VCaP (cell line): ENCODE measurements around the gene LRRC74A.

Source experiments
- H3K27ac ChIP-seq: fragments of 450-650 bp; 2 replicates; pipeline ENCODE4 v1.5.1; 2017
- CTCF ChIP-seq: fragments of 450-650 bp; conservative IDR thresholded peaks from 2 replicates; pipeline ENCODE4 v1.5.1; 2017; ENCODE audit warnings: mild to moderate bottlenecking, moderate library complexity

Gene LRRC74A

GRCh38 chr14:76792422-76792821 is 33.8 kb upstream of the LRRC74A start:
- no peak for TF ChIP-seq CTCF
- H3K27ac ChIP-seq, result no peak overlapping the region

GRCh38 chr14:76793324-76793723 is 32.9 kb upstream of the LRRC74A start:
- no peak for TF ChIP-seq CTCF
- no peak overlapping the region for H3K27ac ChIP-seq

GRCh38 chr14:76793956-76794355 is 32.3 kb upstream of the LRRC74A start:
- H3K27ac ChIP-seq, result no peak overlapping the region
- TF ChIP-seq CTCF, result no peak

GRCh38 chr14:76806446-76806845 is 19.8 kb upstream of the LRRC74A start:
- H3K27ac ChIP-seq, result no peak overlapping the region
- TF ChIP-seq CTCF, result no peak

- H3K27ac ChIP-seq, result no peak overlapping the region
- no peak for TF ChIP-seq CTCF
Measured at GRCh38 chr14:76808011-76808410, 18.2 kb upstream of the LRRC74A start.

GRCh38 chr14:76808990-76809389 is 17.2 kb upstream of the LRRC74A start:
- no peak overlapping the region for H3K27ac ChIP-seq
- no peak for TF ChIP-seq CTCF

- peak overlapping the region; percentile 94; the same call in 1 of the 2 replicates for H3K27ac ChIP-seq
- TF ChIP-seq CTCF, result no peak
Measured at GRCh38 chr14:76810525-76810924, 15.7 kb upstream of the LRRC74A start.

GRCh38 chr14:76810953-76811400 is 15.2 kb upstream of the LRRC74A start:
- H3K27ac ChIP-seq, result peak overlapping the region; percentile 94

More at GRCh38 chr14:76810953-76811400, 15.2 kb upstream of the LRRC74A start:
- peak; percentile 76 for TF ChIP-seq CTCF
